ENCODE data around the gene SH3BP5. TPM values are rescaled to one million over a fixed set of nuclear protein-coding genes. Genes with fewer than 3 reads are reported as not detected.

The SH3BP5 gene
- total and polyA plus RNA-seq, 9 donors, result 80.4 to 205 (median 142) TPM

DNA sequence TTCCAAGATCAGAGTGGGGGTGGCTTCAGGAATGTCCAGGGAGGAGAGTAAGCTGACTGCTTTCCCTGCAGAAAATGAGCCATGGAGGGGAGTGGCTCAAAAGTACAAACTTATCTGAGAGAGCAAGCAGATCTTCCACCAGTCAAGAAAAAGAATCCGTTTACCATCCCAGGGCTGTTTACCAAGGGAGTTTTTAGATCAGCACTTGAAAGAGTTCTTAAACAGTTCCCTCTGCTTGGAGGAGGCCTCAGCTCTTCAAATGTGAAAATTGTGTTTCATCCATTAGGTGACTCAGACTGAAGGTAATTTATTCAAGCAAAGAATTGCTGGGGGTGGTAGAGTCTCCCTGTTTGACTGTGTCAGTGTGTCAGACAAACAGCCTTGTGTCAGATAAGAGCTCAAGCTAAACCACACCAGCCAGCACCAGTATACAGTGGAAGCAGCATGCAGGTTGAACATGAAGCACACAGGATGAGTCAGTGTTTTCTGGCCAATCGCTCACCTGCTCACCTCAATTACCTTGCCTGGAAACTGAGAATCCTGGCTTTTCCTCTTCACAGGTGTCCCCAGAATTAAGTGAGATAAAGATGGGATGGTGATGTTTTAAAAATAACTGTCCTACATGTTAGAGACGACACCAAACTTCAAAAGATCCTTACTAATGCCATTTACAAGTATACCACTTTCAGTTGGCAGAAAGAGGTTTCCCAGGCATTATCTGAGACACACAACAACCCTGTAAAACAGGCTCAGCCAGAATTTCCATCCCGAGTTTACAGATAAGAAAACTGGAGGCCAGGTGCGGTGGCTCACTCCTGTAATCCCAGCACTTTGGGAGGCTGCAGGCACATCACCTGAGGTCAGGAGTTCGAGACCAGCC, 21.7 kb downstream of the SH3BP5 start:
- Histone ChIP-seq H3K4me3 (no peak overlapping the region), H3K27me3 (no peaks in the 10 kb centered on the region), H3K9me3 (no peaks in the 10 kb centered on the region), H3K36me3 (no peaks in the 10 kb centered on the region), H3K27ac (peak overlapping the region; percentile 11 to 16), H3K4me1 (ENCODE audit: insufficient read depth) (peaks cover 18% of the 10 kb centered on the region)
- TF ChIP-seq, protein P1, sequence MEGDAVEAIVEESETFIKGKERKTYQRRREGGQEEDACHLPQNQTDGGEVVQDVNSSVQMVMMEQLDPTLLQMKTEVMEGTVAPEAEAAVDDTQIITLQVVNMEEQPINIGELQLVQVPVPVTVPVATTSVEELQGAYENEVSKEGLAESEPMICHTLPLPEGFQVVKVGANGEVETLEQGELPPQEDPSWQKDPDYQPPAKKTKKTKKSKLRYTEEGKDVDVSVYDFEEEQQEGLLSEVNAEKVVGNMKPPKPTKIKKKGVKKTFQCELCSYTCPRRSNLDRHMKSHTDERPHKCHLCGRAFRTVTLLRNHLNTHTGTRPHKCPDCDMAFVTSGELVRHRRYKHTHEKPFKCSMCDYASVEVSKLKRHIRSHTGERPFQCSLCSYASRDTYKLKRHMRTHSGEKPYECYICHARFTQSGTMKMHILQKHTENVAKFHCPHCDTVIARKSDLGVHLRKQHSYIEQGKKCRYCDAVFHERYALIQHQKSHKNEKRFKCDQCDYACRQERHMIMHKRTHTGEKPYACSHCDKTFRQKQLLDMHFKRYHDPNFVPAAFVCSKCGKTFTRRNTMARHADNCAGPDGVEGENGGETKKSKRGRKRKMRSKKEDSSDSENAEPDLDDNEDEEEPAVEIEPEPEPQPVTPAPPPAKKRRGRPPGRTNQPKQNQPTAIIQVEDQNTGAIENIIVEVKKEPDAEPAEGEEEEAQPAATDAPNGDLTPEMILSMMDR (IDR thresholded peaks at IDR 0.05), result no peak
- no peak for TF ChIP-seq EP300 (IDR thresholded peaks at IDR 0.05)
- no peak for TF ChIP-seq POLR2A (IDR thresholded peaks at IDR 0.05)
- intact Hi-C loops (cut with DNase I), result no loop called here
- no peak for DNase-seq
- 44 to 59% (median 49%) methylated on average over 6 of the region's 6 CpGs for WGBS, 3 donors

DNA sequence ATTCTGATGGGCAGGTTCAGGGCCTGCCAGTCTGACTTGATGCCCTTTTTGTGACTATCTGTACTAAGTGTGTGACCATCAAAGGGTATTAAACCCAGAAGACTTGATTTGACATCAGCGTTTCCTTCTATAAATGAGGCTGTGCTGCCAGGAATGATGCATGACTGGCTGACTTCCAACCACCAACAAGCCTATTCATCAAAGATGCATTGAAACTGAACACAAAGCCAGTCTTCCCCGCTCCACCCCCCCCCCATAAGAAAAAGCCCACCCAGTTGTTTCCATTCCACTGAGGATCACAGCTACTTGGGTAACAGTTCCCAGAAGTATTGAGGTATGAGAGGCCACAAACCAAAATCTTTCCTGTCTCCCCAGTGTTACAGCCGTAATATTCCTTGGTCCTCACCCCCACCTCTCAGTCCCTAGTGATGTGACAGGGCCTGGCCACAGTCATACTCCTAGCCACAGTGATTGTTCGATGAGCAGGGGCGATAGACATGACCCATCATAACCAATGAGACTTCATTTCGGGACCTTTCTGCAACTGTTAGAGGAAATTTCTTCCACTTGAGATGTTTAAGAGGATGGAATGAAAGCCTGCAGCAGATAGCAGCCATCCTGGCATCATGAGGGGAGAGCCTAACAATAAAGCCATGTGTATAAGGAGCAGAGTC, 22.6 kb downstream of the SH3BP5 start:
- TF ChIP-seq POLR2A (IDR thresholded peaks at IDR 0.05) (no peak), EP300 (IDR thresholded peaks at IDR 0.05) (no peak)
- TF ChIP-seq, protein P1 (IDR thresholded peaks at IDR 0.05), result no peak
- Histone ChIP-seq H3K4me1 (ENCODE audit: insufficient read depth) (peaks cover 20% of the 10 kb centered on the region), H3K36me3 (no peaks in the 10 kb centered on the region), H3K27me3 (no peaks in the 10 kb centered on the region), H3K4me3 (no peak overlapping the region), H3K27ac (peak overlapping the region in 1 of 2 donors; percentile 11), H3K9me3 (no peaks in the 10 kb centered on the region)
- WGBS, 3 donors, result 66 to 67% (median 66%) methylated on average over 6 of the region's 6 CpGs
- intact Hi-C loops (cut with DNase I), result no loop called here
- DNase-seq, result no peak

DNA sequence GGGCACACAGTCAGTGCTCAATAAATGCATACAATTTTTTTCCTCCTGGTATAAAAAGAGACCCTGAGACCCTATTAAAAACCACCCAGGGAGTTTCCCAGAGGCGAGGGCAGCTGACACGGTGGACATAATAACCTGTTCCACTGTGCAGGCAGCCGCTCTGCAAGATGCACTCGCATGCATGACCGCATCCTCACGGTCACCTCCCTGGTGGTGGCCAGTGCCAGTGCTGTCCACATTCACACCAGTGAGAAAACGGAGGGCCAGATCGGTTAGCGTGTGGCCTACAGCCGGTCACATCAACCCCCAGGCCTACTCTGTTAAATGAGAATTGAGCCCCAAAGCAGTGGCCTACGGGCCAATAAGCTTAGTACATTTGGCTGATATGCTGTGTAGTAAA, 24.8 kb downstream of the SH3BP5 start:
- H3K36me3 ChIP-seq, result no peaks in the 10 kb centered on the region
- no peak overlapping the region for H3K27ac ChIP-seq
- no peaks in the 10 kb centered on the region for H3K27me3 ChIP-seq
- H3K4me3 ChIP-seq, result no peak overlapping the region
- DNase-seq, result no peak
- intact Hi-C loops (cut with DNase I), result no loop called here
- 92 to 96% (median 95%) methylated on average over 11 of the region's 11 CpGs for WGBS, 3 donors
- H3K9me3 ChIP-seq, result no peaks in the 10 kb centered on the region
- TF ChIP-seq EP300 (IDR thresholded peaks at IDR 0.05), result no peak
- no peak for TF ChIP-seq POLR2A (IDR thresholded peaks at IDR 0.05)
- TF ChIP-seq, protein P1 (IDR thresholded peaks at IDR 0.05), result no peak
- peaks cover 18% of the 10 kb centered on the region for H3K4me1 ChIP-seq (ENCODE audit: insufficient read depth)

DNA sequence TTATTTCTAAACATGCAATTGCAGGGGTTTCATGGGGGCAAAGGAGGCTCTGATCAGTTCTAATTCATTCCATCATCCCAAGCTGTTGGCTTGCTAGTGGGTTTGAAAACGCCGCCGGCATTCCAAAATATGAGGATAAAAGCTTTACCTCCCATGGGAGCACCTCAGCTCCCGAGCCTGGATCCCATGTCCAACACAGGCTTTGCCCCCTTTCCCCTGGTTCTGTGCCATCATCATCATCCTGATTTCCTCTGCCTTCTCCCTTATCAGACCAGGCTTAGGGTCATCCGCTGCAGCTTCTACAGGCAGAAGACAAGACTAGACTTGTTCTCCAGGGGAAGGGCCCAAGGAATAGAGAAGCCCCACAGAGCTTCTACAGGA, 25.4 kb downstream of the SH3BP5 start:
- DNase-seq, result no peak
- no peaks in the 10 kb centered on the region for H3K36me3 ChIP-seq
- H3K4me3 ChIP-seq, result no peak overlapping the region
- H3K4me1 ChIP-seq (ENCODE audit: insufficient read depth), result peaks cover 18% of the 10 kb centered on the region
- no peak overlapping the region for H3K27ac ChIP-seq
- TF ChIP-seq POLR2A (IDR thresholded peaks at IDR 0.05), result no peak
- TF ChIP-seq, protein P1 (IDR thresholded peaks at IDR 0.05), result no peak
- no peak for TF ChIP-seq EP300 (IDR thresholded peaks at IDR 0.05)
- no peaks in the 10 kb centered on the region for H3K27me3 ChIP-seq
- 88 to 90% (median 89%) methylated on average over 5 of the region's 5 CpGs for WGBS, 3 donors
- no peaks in the 10 kb centered on the region for H3K9me3 ChIP-seq
- intact Hi-C loops (cut with DNase I), result no loop called here
